H1 (cell line): ENCODE measurements around the gene ORAI1. TPM values are rescaled to one million over a fixed set of nuclear protein-coding genes. Genes with fewer than 3 reads are reported as not detected.

Experiments used
- CTCF ChIA-PET: fragments of 300-600 bp; sonication (Branson Sonifier 250); formaldehyde crosslinking; loops from one replicate; lab custom pipeline; 2021; ENCODE audit not compliant: partially characterized antibody; lab: Charles Lee
- POLR2A ChIA-PET: fragments of 300-600 bp; sonication (Branson Sonifier 250); formaldehyde crosslinking; loops from one replicate; lab custom pipeline; 2021; ENCODE audit warnings: inconsistent platforms; ENCODE audit not compliant: partially characterized antibody; lab: Charles Lee
- DNase-seq, 2 experiments: peaks; one replicate each; pipeline versions ENCODE4 v3.0.0 to v3.0.0-alpha.2; 2010 to 2022; ENCODE audit warnings: low spot score in 2 of 2, low read depth in 1 of 2, mixed read lengths in 1 of 2
- FAIRE-seq: peaks from 2 replicates; lab custom pipeline; 2011; peaks lifted over from hg19 to GRCh38; lab: Jason Lieb, UNC
- H2AFZ ChIP-seq: 2 replicates; pipeline ENCODE4 v1.8.1; 2012; ENCODE audit warnings: low read length, inconsistent platforms
- H2AK5ac ChIP-seq: 2 replicates; pipeline ENCODE4 v1.6.1; 2013; ENCODE audit warnings: low read depth, low read length
- H2BK120ac ChIP-seq: replicated peaks from 2 replicates; pipeline ENCODE3; 2013; ENCODE audit warnings: low read depth, low read length, inconsistent platforms
- H2BK12ac ChIP-seq: 2 replicates; pipeline ENCODE4 v1.6.1; 2013; ENCODE audit warnings: low read depth, low read length
- H2BK15ac ChIP-seq: 2 replicates; pipeline ENCODE4 v1.6.1; 2013; ENCODE audit warnings: low read length
- H2BK20ac ChIP-seq: 2 replicates; pipeline ENCODE4 v1.6.1; 2013; ENCODE audit warnings: low read length
- H2BK5ac ChIP-seq: 2 replicates; pipeline ENCODE4 v1.6.1; 2013; ENCODE audit warnings: low read depth, low read length
- H3K14ac ChIP-seq: 2 replicates; pipeline ENCODE4 v1.6.1; 2013; ENCODE audit warnings: inconsistent platforms; ENCODE audit not compliant: insufficient read length
- H3K18ac ChIP-seq: 2 replicates; pipeline ENCODE4 v1.6.1; 2013; ENCODE audit warnings: low read length; ENCODE audit errors: extremely low read depth
- H3K23ac ChIP-seq: 2 replicates; pipeline ENCODE4 v1.6.1; 2013; ENCODE audit warnings: inconsistent platforms; ENCODE audit not compliant: insufficient read length
- H3K23me2 ChIP-seq: 2 replicates; pipeline ENCODE4 v1.6.1; 2013; ENCODE audit warnings: low read depth, low read length
- H3K27ac ChIP-seq: 2 replicates; pipeline ENCODE4 v1.6.1; 2011; ENCODE audit warnings: low read depth, low read length, inconsistent platforms
- H3K27me3 ChIP-seq, 4 experiments: replicated peaks in 1 of 4; 1 replicate in 1 of 4; 2 replicates in 3 of 4; pipeline versions ENCODE4 v1.6.1 to v1.8.1; 2011 to 2013; ENCODE audit warnings: low read length in 3 of 4, mild to moderate bottlenecking in 3 of 4, inconsistent platforms in 2 of 4, mixed read lengths in 2 of 4, moderate library complexity in 1 of 4; ENCODE audit not compliant: control insufficient read depth in 3 of 4, insufficient read depth in 3 of 4; ENCODE audit errors: extremely low read depth in 1 of 4
- H3K36me3 ChIP-seq, 4 experiments: 2 replicates each; pipeline versions ENCODE4 v1.6.1 to v1.8.1; 2011 to 2013; ENCODE audit warnings: mild to moderate bottlenecking in 4 of 4, low read length in 3 of 4, moderate library complexity in 2 of 4, control low read depth in 1 of 4, inconsistent platforms in 1 of 4; ENCODE audit not compliant: insufficient read depth in 4 of 4, control insufficient read depth in 2 of 4
- H3K4ac ChIP-seq: replicated peaks from 2 replicates; pipeline ENCODE3; 2013; ENCODE audit warnings: low read length, low read depth, mixed read lengths, inconsistent platforms; ENCODE audit not compliant: insufficient read length
- H3K4me1 ChIP-seq, 4 experiments: replicated peaks in 1 of 4; 1 replicate in 1 of 4; 2 replicates in 3 of 4; pipeline versions ENCODE4 v1.6.1 to v1.8.1; 2011 to 2013; ENCODE audit warnings: low read length in 3 of 4, inconsistent platforms in 2 of 4, mixed read lengths in 1 of 4; ENCODE audit not compliant: insufficient read depth in 4 of 4, control insufficient read depth in 3 of 4
- H3K4me2 ChIP-seq, 2 experiments: 2 replicates each; pipeline versions ENCODE4 v1.6.1 to v1.8.1; 2011 to 2013; ENCODE audit warnings: low read depth in 2 of 2, low read length in 2 of 2, control low read depth in 1 of 2, inconsistent platforms in 1 of 2, mild to moderate bottlenecking in 1 of 2; ENCODE audit not compliant: insufficient read depth in 1 of 2
- H3K4me3 ChIP-seq, 4 experiments: fragments of 200-600, 300-600 bp in 1 of 4; sonication (generic), shearing (Covaris generic), sonication (Bioruptor Twin) in 1 of 4; 2 replicates each; pipeline versions ENCODE4 v1.5.1 to v1.8.1; 2011 to 2016; ENCODE audit warnings: low read length in 4 of 4, low read depth in 3 of 4, control low read depth in 2 of 4, inconsistent platforms in 2 of 4, mild to moderate bottlenecking in 2 of 4, mixed read lengths in 1 of 4, moderate library complexity in 1 of 4; ENCODE audit not compliant: insufficient read depth in 2 of 4; ENCODE audit errors: extremely low read depth in 1 of 4
- H3K56ac ChIP-seq: replicated peaks from 2 replicates; pipeline ENCODE3; 2013; ENCODE audit warnings: low read depth, mild to moderate bottlenecking, mixed read lengths, low read length, inconsistent platforms; ENCODE audit not compliant: insufficient read length
- H3K79me1 ChIP-seq: 2 replicates; pipeline ENCODE4 v1.6.1; 2013; ENCODE audit warnings: low read depth, low read length, control low read depth
- H3K79me2 ChIP-seq, 2 experiments: 2 replicates each; pipeline versions ENCODE4 v1.6.1 to v1.8.1; 2012 to 2013; ENCODE audit warnings: low read length in 2 of 2, mild to moderate bottlenecking in 2 of 2, inconsistent platforms in 1 of 2; ENCODE audit not compliant: insufficient read depth in 2 of 2, control insufficient read depth in 1 of 2
- H3K9ac ChIP-seq, 4 experiments: replicated peaks in 1 of 4; 1 replicate in 1 of 4; 2 replicates in 3 of 4; pipeline versions ENCODE4 v1.6.1 to v1.8.1; 2011 to 2013; ENCODE audit warnings: low read depth in 3 of 4, low read length in 3 of 4, control low read depth in 2 of 4, mild to moderate bottlenecking in 2 of 4, moderate library complexity in 2 of 4, inconsistent platforms in 1 of 4; ENCODE audit errors: extremely low read depth in 1 of 4
- H3K9me3 ChIP-seq, 2 experiments: 2 replicates each; pipeline versions ENCODE4 v1.6.1 to v1.8.1; 2012 to 2013; ENCODE audit warnings: mild to moderate bottlenecking in 2 of 2, moderate library complexity in 2 of 2, control low read depth in 1 of 2, inconsistent platforms in 1 of 2, low read depth in 1 of 2, low read length in 1 of 2, mixed read lengths in 1 of 2; ENCODE audit not compliant: insufficient read depth in 2 of 2
- H4K20me1 ChIP-seq, 2 experiments: replicated peaks in 1 of 2; 2 replicates each; pipeline versions ENCODE3 to v1.8.1; 2011 to 2013; ENCODE audit warnings: inconsistent platforms in 2 of 2, low read length in 2 of 2, mild to moderate bottlenecking in 1 of 2; ENCODE audit not compliant: insufficient read depth in 2 of 2, control insufficient read depth in 1 of 2
- H4K5ac ChIP-seq: 2 replicates; pipeline ENCODE4 v1.6.1; 2013; ENCODE audit warnings: low read length, low read depth, mixed read lengths, inconsistent platforms; ENCODE audit not compliant: insufficient read length
- H4K8ac ChIP-seq: 2 replicates; pipeline ENCODE4 v1.8.0; 2013; ENCODE audit warnings: mild to moderate bottlenecking, moderate library complexity, low read length, inconsistent platforms; ENCODE audit not compliant: insufficient read depth; ENCODE audit errors: extremely low read depth
- H4K91ac ChIP-seq: replicated peaks from 2 replicates; pipeline ENCODE3; 2013; ENCODE audit warnings: low read length, mixed read lengths, inconsistent platforms; ENCODE audit not compliant: insufficient read length
- BRCA1 ChIP-seq: IDR thresholded peaks from 2 replicates; pipeline ENCODE4 v1.6.1; 2012; ENCODE audit warnings: low read depth, low read length, improper control_type of control experiment
- CREB1 ChIP-seq: IDR thresholded peaks from 2 replicates; pipeline ENCODE4 v1.6.1; 2012; ENCODE audit warnings: inconsistent platforms
- EP300 ChIP-seq, 2 experiments: IDR thresholded peaks; 1 replicate in 1 of 2; 2 replicates in 1 of 2; pipeline ENCODE4 v1.6.1; 2011 to 2012; ENCODE audit warnings: low read depth in 2 of 2, low read length in 2 of 2, mild to moderate bottlenecking in 2 of 2, borderline replicate concordance in 1 of 2, inconsistent platforms in 1 of 2, moderate library complexity in 1 of 2
- HDAC2 ChIP-seq, 2 experiments: fragments of 300-600 bp in 1 of 2; sonication (generic) in 1 of 2; IDR thresholded peaks; 2 replicates each; pipeline ENCODE4 v1.6.1; 2011 to 2012; ENCODE audit warnings: low read depth in 2 of 2, low read length in 2 of 2, mild to moderate bottlenecking in 2 of 2, moderate library complexity in 2 of 2, borderline replicate concordance in 1 of 2, inconsistent platforms in 1 of 2
- MAFK ChIP-seq: IDR thresholded peaks from 2 replicates; pipeline ENCODE4 v1.6.1; 2012; ENCODE audit warnings: low read depth, mild to moderate bottlenecking, improper control_type of control experiment, low read length
- PHF8 ChIP-seq: fragments of 200-600 bp; sonication (generic); conservative IDR thresholded peaks from 2 replicates; pipeline ENCODE4 v1.7.1; 2012; ENCODE audit warnings: low read depth, mild to moderate bottlenecking, inconsistent platforms, low read length, moderate library complexity
- RFX5 ChIP-seq: IDR thresholded peaks from 2 replicates; pipeline ENCODE4 v1.6.1; 2011; ENCODE audit warnings: low read depth, low read length, improper control_type of control experiment, borderline replicate concordance
- SAP30 ChIP-seq: fragments of 300-600 bp; sonication (generic); IDR thresholded peaks from 2 replicates; pipeline ENCODE4 v1.7.1; 2012; ENCODE audit warnings: low read length, moderate library complexity, mild to moderate bottlenecking, inconsistent platforms; ENCODE audit not compliant: insufficient read depth, insufficient replicate concordance
- SIRT6 ChIP-seq: IDR thresholded peaks from one replicate; pipeline ENCODE4 v1.7.1; 2012; ENCODE audit warnings: low read length, inconsistent platforms
- SP1 ChIP-seq: IDR thresholded peaks from 2 replicates; pipeline ENCODE4 v1.6.1; 2011; ENCODE audit warnings: low read depth, low read length
- TEAD4 ChIP-seq: IDR thresholded peaks from 2 replicates; pipeline ENCODE4 v1.6.1; 2012; ENCODE audit warnings: low read depth, low read length, inconsistent platforms, mixed read lengths
- ZNF274 ChIP-seq: IDR thresholded peaks from 2 replicates; pipeline ENCODE4 v1.7.0; 2012; ENCODE audit warnings: low read length, borderline replicate concordance; ENCODE audit errors: extremely low read depth
- WGBS, 2 experiments: shearing (Covaris generic) in 1 of 2; methylation state at CpG; one replicate each; pipeline versions ENCODE4 v1.1.6 to v1.1.7; 2013 to 2015; ENCODE audit warnings: low lambda C conversion rate in 2 of 2, mixed read lengths in 2 of 2, inconsistent platforms in 1 of 2, low coverage in 1 of 2, missing lambda C conversion rate in 1 of 2; ENCODE audit not compliant: insufficient replicate concordance in 2 of 2, insufficient coverage in 1 of 2, insufficient read length in 1 of 2; ENCODE audit errors: extremely low coverage in 1 of 2, missing lambda C conversion rate in 1 of 2; 5-methylcytosine and 5-hydroxymethylcytosine counted together
- polyA plus RNA-seq, 7 experiments: library from polyadenylated mRNA; depleted of rRNA in 3 of 7; stranded (reverse) in 5 of 7; unstranded in 2 of 7; fragments of >200 nt in 5 of 7; fragments of 200-250 nt in 2 of 7; gene quantifications; 1 replicate in 5 of 7; 2 replicates in 1 of 7; 4 replicates in 1 of 7; pipeline versions ENCODE4 v1.2.1 to v1.2.3, GENCODE V29; 2011 to 2013; ENCODE audit warnings: missing spikeins in 2 of 7, mixed read lengths in 2 of 7
- total RNA-seq: library from RNA; stranded (reverse); fragmentation: NEBNext Ultra II Directional; extraction: Animal tissue kit (Norgen Biotek cat#: 25700); gene quantifications from 2 replicates; pipeline ENCODE4 v1.2.1, GENCODE V29; 2021

The ORAI1 gene
- total and polyA plus RNA-seq, 2 of the 8 experiments (the other 6 are each of a cell fraction or from before 2014, with no cell fraction given): 29.9 to 71.5 TPM

- no peak overlapping the region for H3K4ac ChIP-seq
- H3K4me2 ChIP-seq: no peak overlapping the region
- H2BK5ac ChIP-seq: no peak overlapping the region
- H2BK12ac ChIP-seq: 0 out of 2 replicates have a peak overlapping the region, but pooled peaks have one; percentile 9
- ChIA-PET POLR2A (interaction anchor here (1.1 to 15.7 kb wide), 5 partner anchors 13 to 53 kb away, joined by 4 to 374 read pairs (median 4); partner anchors contain the start of gene KDM2B), CTCF (interaction anchor here (0.6 to 1.3 kb wide), 3 partner anchors 37 to 66 kb away, joined by 3 to 6 read pairs (median 3); partner anchors contain the start of gene KDM2B)
- H4K5ac ChIP-seq: no peak overlapping the region
- no peak overlapping the region for H3K23ac ChIP-seq
- no peak overlapping the region for H3K27ac ChIP-seq
- no peak overlapping the region for H3K56ac ChIP-seq
- H3K23me2 ChIP-seq: no peaks in the 10 kb centered on the region
- no peak for TF ChIP-seq EP300 (IDR thresholded peaks at IDR 0.05; ENCODE audit: borderline replicate concordance in 1 of 2, low read depth in 2 of 2, low read length in 2 of 2)
- TF ChIP-seq SIRT6: no peak
- no peak for TF ChIP-seq RFX5
- no peak for TF ChIP-seq SP1
- no peak for TF ChIP-seq MAFK
- TF ChIP-seq SAP30: no peak
- TF ChIP-seq PHF8: no peak
- TF ChIP-seq BRCA1: no peak
- no peak for TF ChIP-seq CREB1
- TF ChIP-seq TEAD4: no peak
- TF ChIP-seq ZNF274: no peak
- TF ChIP-seq HDAC2 (IDR thresholded peaks at IDR 0.05; ENCODE audit: borderline replicate concordance in 1 of 2, low read depth in 2 of 2, low read length in 2 of 2): no peak
- H4K91ac ChIP-seq: no peak overlapping the region
- FAIRE-seq (no peak), DNase-seq (no peak)
- no peak overlapping the region for H4K8ac ChIP-seq
- H3K4me3 ChIP-seq: no peak overlapping the region
- H4K20me1 ChIP-seq: no peaks in the 10 kb centered on the region
- no peaks in the 10 kb centered on the region for H3K79me1 ChIP-seq
- H3K79me2 ChIP-seq: no peaks in the 10 kb centered on the region
- no peak overlapping the region for H3K18ac ChIP-seq
- no peaks in the 10 kb centered on the region for H3K27me3 ChIP-seq
- 91% methylated on average over 5 of the region's 5 CpGs; no CpG with 5 or more reads in 1 of the 2 experiments for WGBS, 2 experiments
- no peak overlapping the region for H3K14ac ChIP-seq
- H3K36me3 ChIP-seq: no peaks in the 10 kb centered on the region
- H3K9me3 ChIP-seq: no peaks in the 10 kb centered on the region
- no peak overlapping the region for H2AK5ac ChIP-seq
- no peak overlapping the region for H2BK20ac ChIP-seq
- no peak overlapping the region for H2BK120ac ChIP-seq
- H3K9ac ChIP-seq: no peak overlapping the region
- no peak overlapping the region for H2BK15ac ChIP-seq
- no peak overlapping the region for H2AFZ ChIP-seq
- H3K4me1 ChIP-seq: peaks cover 0 to 2% (median under 1%) of the 10 kb centered on the region in 4 experiments; a peak in 3 of 7 replicates
Observed at GRCh38 chr12:121618659-121619233, 7.6 kb upstream of the ORAI1 start.
